Stimulated activated CD4-positive, alpha-beta T cell treated with anti-CD3 and anti-CD28 coated beads, Interleukin-4, amount 100 ng/mL, for 48 hours (primary cell): Measurements from ENCODE around the gene TKT.
A peak's percentile ranks its signal among the peaks of the same experiment; 100 is the strongest.

Experiments used
- DNase-seq, 2 donors: peaks; one replicate each; pipeline ENCODE4 v3.0.0-alpha.2; 2020; ENCODE audit warnings: low read depth in 2 of 2

TKT gene

GRCh38 chr3:53198256-53198977 lies 57.4 kb downstream of the TKT start:
- DNase-seq = no peak

GRCh38 chr3:53196575-53197407 lies 59.0 kb downstream of the TKT start:
- DNase-seq = peak; percentile 32 to 34

GRCh38 chr3:53195602-53196574 lies 59.9 kb downstream of the TKT start:
- peak; percentile 37 to 52 for DNase-seq

GRCh38 chr3:53195066-53195450 lies 60.8 kb downstream of the TKT start:
- DNase-seq = no peak

GRCh38 chr3:53194210-53195065 lies 61.4 kb downstream of the TKT start:
- no peak for DNase-seq

GRCh38 chr3:53193466-53194209 lies 62.2 kb downstream of the TKT start:
- DNase-seq = no peak

GRCh38 chr3:53192608-53193007 lies 63.2 kb downstream of the TKT start:
- no peak for DNase-seq

GRCh38 chr3:53191836-53192480 lies 63.9 kb downstream of the TKT start:
- no peak for DNase-seq

GRCh38 chr3:53190659-53191058 lies 65.2 kb downstream of the TKT start:
- DNase-seq = no peak

GRCh38 chr3:53189276-53189675 lies 66.5 kb downstream of the TKT start:
- no peak for DNase-seq

GRCh38 chr3:53188720-53189119 lies 67.1 kb downstream of the TKT start:
- DNase-seq = no peak

GRCh38 chr3:53188136-53188685 lies 67.6 kb downstream of the TKT start:
- no peak for DNase-seq

GRCh38 chr3:53187430-53187829 lies 68.4 kb downstream of the TKT start:
- DNase-seq = no peak

- no peak for DNase-seq
Observed at GRCh38 chr3:53186726-53187125, 69.1 kb downstream of the TKT start.

GRCh38 chr3:53185761-53186465 lies 69.9 kb downstream of the TKT start:
- DNase-seq = no peak

- no peak for DNase-seq
Observed at GRCh38 chr3:53184701-53185100, 71.1 kb downstream of the TKT start.

- DNase-seq = no peak
Observed at GRCh38 chr3:53183514-53183913, 72.3 kb downstream of the TKT start.

- no peak for DNase-seq
Observed at GRCh38 chr3:53182764-53183355, 73.0 kb downstream of the TKT start.
